ENCODE results near the gene GHRH. TPM values are rescaled to one million over a fixed set of nuclear protein-coding genes. Genes with fewer than 3 reads are reported as not detected.

GHRH gene
- total RNA-seq, 1 experiment from 2014 or later: not detected

GRCh38 chr20:37265152-37265551, 3.5 kb upstream of the GHRH start (continued):
- TF ChIP-seq, protein P1, sequence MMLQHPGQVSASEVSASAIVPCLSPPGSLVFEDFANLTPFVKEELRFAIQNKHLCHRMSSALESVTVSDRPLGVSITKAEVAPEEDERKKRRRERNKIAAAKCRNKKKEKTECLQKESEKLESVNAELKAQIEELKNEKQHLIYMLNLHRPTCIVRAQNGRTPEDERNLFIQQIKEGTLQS (IDR thresholded peaks at IDR 0.05): no peak
- no peak for TF ChIP-seq YY1 (IDR thresholded peaks at IDR 0.05; ENCODE audit: extremely low read depth, insufficient replicate concordance, low read depth, low read length)
- TF ChIP-seq, protein P2, sequence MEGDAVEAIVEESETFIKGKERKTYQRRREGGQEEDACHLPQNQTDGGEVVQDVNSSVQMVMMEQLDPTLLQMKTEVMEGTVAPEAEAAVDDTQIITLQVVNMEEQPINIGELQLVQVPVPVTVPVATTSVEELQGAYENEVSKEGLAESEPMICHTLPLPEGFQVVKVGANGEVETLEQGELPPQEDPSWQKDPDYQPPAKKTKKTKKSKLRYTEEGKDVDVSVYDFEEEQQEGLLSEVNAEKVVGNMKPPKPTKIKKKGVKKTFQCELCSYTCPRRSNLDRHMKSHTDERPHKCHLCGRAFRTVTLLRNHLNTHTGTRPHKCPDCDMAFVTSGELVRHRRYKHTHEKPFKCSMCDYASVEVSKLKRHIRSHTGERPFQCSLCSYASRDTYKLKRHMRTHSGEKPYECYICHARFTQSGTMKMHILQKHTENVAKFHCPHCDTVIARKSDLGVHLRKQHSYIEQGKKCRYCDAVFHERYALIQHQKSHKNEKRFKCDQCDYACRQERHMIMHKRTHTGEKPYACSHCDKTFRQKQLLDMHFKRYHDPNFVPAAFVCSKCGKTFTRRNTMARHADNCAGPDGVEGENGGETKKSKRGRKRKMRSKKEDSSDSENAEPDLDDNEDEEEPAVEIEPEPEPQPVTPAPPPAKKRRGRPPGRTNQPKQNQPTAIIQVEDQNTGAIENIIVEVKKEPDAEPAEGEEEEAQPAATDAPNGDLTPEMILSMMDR (IDR thresholded peaks at IDR 0.05 in 2 of 3, conservative IDR thresholded peaks at IDR 0.05 in 1 of 3; ENCODE audit: borderline replicate concordance in 1 of 3, insufficient read depth in 1 of 3, low read depth in 2 of 3, low read length in 2 of 3): no peak
- TF ChIP-seq SRF (IDR thresholded peaks at IDR 0.05; ENCODE audit: low read depth): no peak
- no peak for TF ChIP-seq EZH2 (IDR thresholded peaks at IDR 0.05)
- no peak for TF ChIP-seq FOSL1 (IDR thresholded peaks at IDR 0.05; ENCODE audit: low read depth)

GRCh38 chr20:37263686-37264085, 2.1 kb upstream of the GHRH start:
- CTCF ChIA-PET: interaction anchor here (0.8 to 1.9 kb wide), 2 partner anchors 72 to 270 kb away, joined by 4 to 7 read pairs; no protein-coding TSS in a partner anchor
- Histone ChIP-seq H2AFZ (ENCODE audit: low read depth, low read length, poor library complexity, severe bottlenecking) (no peak overlapping the region), H3K27me3 (ENCODE audit: insufficient read depth, low read length) (0 out of 2 replicates have a peak, but pooled peaks cover 14% of the 10 kb centered on the region), H3K4me3 (replicated peaks in 1 of 2; ENCODE audit: low read depth in 1 of 2, low read length in 2 of 2) (no peak overlapping the region), H3K9me2 (ENCODE audit: insufficient read depth) (no peaks in the 10 kb centered on the region), H3K27ac (ENCODE audit: low read depth, low read length) (no peak overlapping the region), H3K4me1 (ENCODE audit: control insufficient read depth in 1 of 2, insufficient read depth in 2 of 2, low read length in 2 of 2) (peaks cover 0 to 7% of the 10 kb centered on the region in 2 experiments; a peak in 2 of 4 replicates), H3K79me2 (ENCODE audit: insufficient read depth, low read length) (no peaks in the 10 kb centered on the region), H3K36me3 (ENCODE audit: control insufficient read depth in 1 of 2, insufficient read depth in 2 of 2, low read length in 2 of 2) (no peaks in the 10 kb centered on the region), H3K4me2 (ENCODE audit: low read length) (no peak overlapping the region), H3K9ac (ENCODE audit: low read length) (no peak overlapping the region), H4K20me1 (ENCODE audit: insufficient read depth) (no peaks in the 10 kb centered on the region), H3K9me3 (ENCODE audit: control insufficient read depth in 1 of 2, insufficient read depth in 1 of 2, low read depth in 1 of 2, low read length in 2 of 2) (no peaks in the 10 kb centered on the region)
- RAD21 ChIA-PET (ENCODE audit: low non-redundant PET in 1 of 2, low total read pairs in 2 of 2, uncharacterized antibody in 2 of 2, unreplicated experiment in 2 of 2): interaction anchor here in 1 of 2 experiments (1.2 kb wide), 1 partner anchor 13 kb away, joined by 4 read pairs; no protein-coding TSS in a partner anchor
- BruUV-seq (replicated peaks): no TSS peak
- POLR2A ChIA-PET: no interaction called here
- no peak for ATAC-seq
- intact Hi-C loops (cut with micrococcal nuclease): no loop called here
- DNase-seq (ENCODE audit: low read depth, low spot score): no peak
- TF ChIP-seq, protein P1 (IDR thresholded peaks at IDR 0.05): no peak
- no peak for TF ChIP-seq CEBPB (IDR thresholded peaks at IDR 0.05; ENCODE audit: low read depth)

Data from HCT116 (cell line).